ENCODE measurements around the gene SERINC5. TPM values are rescaled to one million over a fixed set of nuclear protein-coding genes. Genes with fewer than 3 reads are reported as not detected.

Gene SERINC5
- total RNA-seq, 1 experiment from 2014 or later, result 5.7 TPM

GRCh38 chr5:80198399-80198798, 57.4 kb downstream of the SERINC5 start:
- TF ChIP-seq EZH2 (IDR thresholded peaks at IDR 0.05; ENCODE audit: low read length, unreplicated experiment) (no peak), EZH2phosphoT487 (IDR thresholded peaks at IDR 0.05; ENCODE audit: borderline replicate concordance, low read length) (no peak), CTCF (conservative IDR thresholded peaks at IDR 0.05; ENCODE audit: low read depth, low read length) (no peak)
- Histone ChIP-seq H4K20me1 (ENCODE audit: low read length) (no peaks in the 10 kb centered on the region), H3K27ac (ENCODE audit: low read length) (no peak overlapping the region), H3K4me3 (ENCODE audit: low read length) (no peak overlapping the region), H2AFZ (ENCODE audit: low read length) (no peak overlapping the region), H3K36me3 (ENCODE audit: low read depth, low read length) (no peaks in the 10 kb centered on the region), H3K4me2 (ENCODE audit: low read length) (no peak overlapping the region), H3K27me3 (ENCODE audit: low read length) (no peaks in the 10 kb centered on the region), H3K9ac (ENCODE audit: low read length) (no peak overlapping the region), H3K9me2 (replicated peaks; ENCODE audit: low read length) (no peaks in the 10 kb centered on the region), H3F3A (ENCODE audit: low read length, unreplicated experiment) (no peaks in the 10 kb centered on the region), H3K79me2 (ENCODE audit: low read length) (no peaks in the 10 kb centered on the region), H3K4me1 (ENCODE audit: insufficient read depth, low read length) (no peaks in the 10 kb centered on the region), H3K9me3 (ENCODE audit: low read length) (no peaks in the 10 kb centered on the region)
- BruUV-seq (replicated peaks), result no TSS peak
- intact Hi-C loops (cut with micrococcal nuclease), result no loop called here
- CTCF ChIA-PET, result no interaction called here
- ATAC-seq (no peak), DNase-seq (no peak)
- POLR2A ChIA-PET (ENCODE audit: unreplicated experiment), result no interaction called here

GRCh38 chr5:80195837-80196400, 59.9 kb downstream of the SERINC5 start:
- no peak overlapping the region for H2AFZ ChIP-seq (ENCODE audit: low read length)
- no TSS peak for BruUV-seq (replicated peaks)
- intact Hi-C loops (cut with micrococcal nuclease), result no loop called here
- H3K4me2 ChIP-seq (ENCODE audit: low read length), result no peak overlapping the region
- H4K20me1 ChIP-seq (ENCODE audit: low read length), result no peaks in the 10 kb centered on the region
- no peaks in the 10 kb centered on the region for H3K36me3 ChIP-seq (ENCODE audit: low read depth, low read length)
- H3K79me2 ChIP-seq (ENCODE audit: low read length), result no peaks in the 10 kb centered on the region
- CTCF ChIA-PET, result no interaction called here
- H3K27me3 ChIP-seq (ENCODE audit: low read length), result no peaks in the 10 kb centered on the region
- no peaks in the 10 kb centered on the region for H3F3A ChIP-seq (ENCODE audit: low read length, unreplicated experiment)
- no peaks in the 10 kb centered on the region for H3K9me2 ChIP-seq (replicated peaks; ENCODE audit: low read length)
- ATAC-seq (no peak), DNase-seq (no peak)
- H3K27ac ChIP-seq (ENCODE audit: low read length), result no peak overlapping the region
- TF ChIP-seq CTCF (conservative IDR thresholded peaks at IDR 0.05; ENCODE audit: low read depth, low read length), result no peak
- no peak for TF ChIP-seq EZH2phosphoT487 (IDR thresholded peaks at IDR 0.05; ENCODE audit: borderline replicate concordance, low read length)
- no peak for TF ChIP-seq EZH2 (IDR thresholded peaks at IDR 0.05; ENCODE audit: low read length, unreplicated experiment)
- H3K9me3 ChIP-seq (ENCODE audit: low read length), result no peaks in the 10 kb centered on the region
- no peak overlapping the region for H3K9ac ChIP-seq (ENCODE audit: low read length)
- POLR2A ChIA-PET (ENCODE audit: unreplicated experiment), result no interaction called here
- H3K4me1 ChIP-seq (ENCODE audit: insufficient read depth, low read length), result no peaks in the 10 kb centered on the region
- H3K4me3 ChIP-seq (ENCODE audit: low read length), result no peak overlapping the region

- no peaks in the 10 kb centered on the region for H3K4me1 ChIP-seq (ENCODE audit: insufficient read depth, low read length)
- H3K9ac ChIP-seq (ENCODE audit: low read length), result no peak overlapping the region
- no TSS peak for BruUV-seq (replicated peaks)
- ATAC-seq (no peak), DNase-seq (no peak)
- H3K4me2 ChIP-seq (ENCODE audit: low read length), result no peak overlapping the region
- no peaks in the 10 kb centered on the region for H3K9me2 ChIP-seq (replicated peaks; ENCODE audit: low read length)
- no peaks in the 10 kb centered on the region for H4K20me1 ChIP-seq (ENCODE audit: low read length)
- no peaks in the 10 kb centered on the region for H3F3A ChIP-seq (ENCODE audit: low read length, unreplicated experiment)
- H3K36me3 ChIP-seq (ENCODE audit: low read depth, low read length), result no peaks in the 10 kb centered on the region
- H2AFZ ChIP-seq (ENCODE audit: low read length), result no peak overlapping the region
- no peaks in the 10 kb centered on the region for H3K27me3 ChIP-seq (ENCODE audit: low read length)
- intact Hi-C loops (cut with micrococcal nuclease), result no loop called here
- H3K9me3 ChIP-seq (ENCODE audit: low read length), result no peaks in the 10 kb centered on the region
- CTCF ChIA-PET, result no interaction called here
- H3K79me2 ChIP-seq (ENCODE audit: low read length), result no peaks in the 10 kb centered on the region
- POLR2A ChIA-PET (ENCODE audit: unreplicated experiment), result no interaction called here
- no peak overlapping the region for H3K4me3 ChIP-seq (ENCODE audit: low read length)
- no peak overlapping the region for H3K27ac ChIP-seq (ENCODE audit: low read length)
- TF ChIP-seq EZH2phosphoT487 (IDR thresholded peaks at IDR 0.05; ENCODE audit: borderline replicate concordance, low read length) (no peak), CTCF (conservative IDR thresholded peaks at IDR 0.05; ENCODE audit: low read depth, low read length) (no peak), EZH2 (IDR thresholded peaks at IDR 0.05; ENCODE audit: low read length, unreplicated experiment) (no peak)
Measured at GRCh38 chr5:80194468-80194867, 61.4 kb downstream of the SERINC5 start.
